Measurements from ENCODE around the gene SCFD2. TPM values are rescaled to one million over a fixed set of nuclear protein-coding genes. Genes with fewer than 3 reads are reported as not detected.

Gene SCFD2
- total and polyA plus RNA-seq, 4 donors: 4.3 to 28.8 (median 7.4) TPM

- TF ChIP-seq, protein P1, sequence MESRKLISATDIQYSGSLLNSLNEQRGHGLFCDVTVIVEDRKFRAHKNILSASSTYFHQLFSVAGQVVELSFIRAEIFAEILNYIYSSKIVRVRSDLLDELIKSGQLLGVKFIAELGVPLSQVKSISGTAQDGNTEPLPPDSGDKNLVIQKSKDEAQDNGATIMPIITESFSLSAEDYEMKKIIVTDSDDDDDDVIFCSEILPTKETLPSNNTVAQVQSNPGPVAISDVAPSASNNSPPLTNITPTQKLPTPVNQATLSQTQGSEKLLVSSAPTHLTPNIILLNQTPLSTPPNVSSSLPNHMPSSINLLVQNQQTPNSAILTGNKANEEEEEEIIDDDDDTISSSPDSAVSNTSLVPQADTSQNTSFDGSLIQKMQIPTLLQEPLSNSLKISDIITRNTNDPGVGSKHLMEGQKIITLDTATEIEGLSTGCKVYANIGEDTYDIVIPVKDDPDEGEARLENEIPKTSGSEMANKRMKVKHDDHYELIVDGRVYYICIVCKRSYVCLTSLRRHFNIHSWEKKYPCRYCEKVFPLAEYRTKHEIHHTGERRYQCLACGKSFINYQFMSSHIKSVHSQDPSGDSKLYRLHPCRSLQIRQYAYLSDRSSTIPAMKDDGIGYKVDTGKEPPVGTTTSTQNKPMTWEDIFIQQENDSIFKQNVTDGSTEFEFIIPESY (IDR thresholded peaks at IDR 0.05): no peak
- TF ChIP-seq YY1 (IDR thresholded peaks at IDR 0.05): no peak
- Histone ChIP-seq H3K4me1 (ENCODE audit: control insufficient read depth in 4 of 4, insufficient read depth in 4 of 4, low read length in 3 of 4) (no peaks in the 10 kb centered on the region), H3K9me3 (ENCODE audit: control insufficient read depth in 4 of 4, low read length in 3 of 4) (no peaks in the 10 kb centered on the region), H3K36me3 (ENCODE audit: control insufficient read depth in 4 of 4, insufficient read depth in 3 of 4, low read depth in 1 of 4, low read length in 3 of 4) (peaks cover 0 to 2% (median 0%) of the 10 kb centered on the region in 4 donors), H3K27ac (ENCODE audit: low read depth in 1 of 2, low read length in 2 of 2) (no peak overlapping the region), H3K27me3 (ENCODE audit: control insufficient read depth in 4 of 4, insufficient read depth in 4 of 4, low read length in 3 of 4) (no peaks in the 10 kb centered on the region), H3K9ac (ENCODE audit: low read depth in 1 of 2, low read length in 2 of 2) (no peak overlapping the region), H3K4me3 (ENCODE audit: low read depth in 1 of 3, low read length in 3 of 3) (no peak overlapping the region)
- no peak for DNase-seq (ENCODE audit: low spot score)
- 94% methylated on average over 2 of the region's 2 CpGs for whole genome bisulfite sequencing
Measured at GRCh38 chr4:52907510-52907909, 458.4 kb downstream of the SCFD2 start.

GRCh38 chr4:52904421-52904820 is 461.4 kb downstream of the SCFD2 start:
- Histone ChIP-seq H3K9me3 (ENCODE audit: control insufficient read depth in 4 of 4, low read length in 3 of 4) (peaks cover 0 to 1% (median 0%) of the 10 kb centered on the region in 4 donors), H3K4me1 (ENCODE audit: control insufficient read depth in 4 of 4, insufficient read depth in 4 of 4, low read length in 3 of 4) (no peaks in the 10 kb centered on the region), H3K4me3 (ENCODE audit: low read depth in 1 of 3, low read length in 3 of 3) (no peak overlapping the region), H3K27me3 (ENCODE audit: control insufficient read depth in 4 of 4, insufficient read depth in 4 of 4, low read length in 3 of 4) (no peaks in the 10 kb centered on the region), H3K9ac (ENCODE audit: low read depth in 1 of 2, low read length in 2 of 2) (no peak overlapping the region), H3K36me3 (ENCODE audit: control insufficient read depth in 4 of 4, insufficient read depth in 3 of 4, low read depth in 1 of 4, low read length in 3 of 4) (peaks cover 0 to 2% (median 0%) of the 10 kb centered on the region in 4 donors), H3K27ac (ENCODE audit: low read depth in 1 of 2, low read length in 2 of 2) (no peak overlapping the region)
- TF ChIP-seq YY1 (IDR thresholded peaks at IDR 0.05): no peak
- no peak for TF ChIP-seq FOXA2 (IDR thresholded peaks at IDR 0.05)
- TF ChIP-seq RAD21 (IDR thresholded peaks at IDR 0.05): no peak
- TF ChIP-seq EGR1 (IDR thresholded peaks at IDR 0.05; ENCODE audit: low read depth in 2 of 2): no peak
- TF ChIP-seq REST (IDR thresholded peaks at IDR 0.05): no peak
- TF ChIP-seq TAF1 (conservative IDR thresholded peaks at IDR 0.05): no peak
- no peak for TF ChIP-seq SP1 (IDR thresholded peaks at IDR 0.05)
- TF ChIP-seq, protein P2, sequence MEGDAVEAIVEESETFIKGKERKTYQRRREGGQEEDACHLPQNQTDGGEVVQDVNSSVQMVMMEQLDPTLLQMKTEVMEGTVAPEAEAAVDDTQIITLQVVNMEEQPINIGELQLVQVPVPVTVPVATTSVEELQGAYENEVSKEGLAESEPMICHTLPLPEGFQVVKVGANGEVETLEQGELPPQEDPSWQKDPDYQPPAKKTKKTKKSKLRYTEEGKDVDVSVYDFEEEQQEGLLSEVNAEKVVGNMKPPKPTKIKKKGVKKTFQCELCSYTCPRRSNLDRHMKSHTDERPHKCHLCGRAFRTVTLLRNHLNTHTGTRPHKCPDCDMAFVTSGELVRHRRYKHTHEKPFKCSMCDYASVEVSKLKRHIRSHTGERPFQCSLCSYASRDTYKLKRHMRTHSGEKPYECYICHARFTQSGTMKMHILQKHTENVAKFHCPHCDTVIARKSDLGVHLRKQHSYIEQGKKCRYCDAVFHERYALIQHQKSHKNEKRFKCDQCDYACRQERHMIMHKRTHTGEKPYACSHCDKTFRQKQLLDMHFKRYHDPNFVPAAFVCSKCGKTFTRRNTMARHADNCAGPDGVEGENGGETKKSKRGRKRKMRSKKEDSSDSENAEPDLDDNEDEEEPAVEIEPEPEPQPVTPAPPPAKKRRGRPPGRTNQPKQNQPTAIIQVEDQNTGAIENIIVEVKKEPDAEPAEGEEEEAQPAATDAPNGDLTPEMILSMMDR (IDR thresholded peaks at IDR 0.05; ENCODE audit: low read depth, low read length, missing input control): no peak
- no peak for TF ChIP-seq NR2F2 (IDR thresholded peaks at IDR 0.05)
- TF ChIP-seq, protein P1 (IDR thresholded peaks at IDR 0.05): no peak
- TF ChIP-seq HNF4A (conservative IDR thresholded peaks at IDR 0.05): no peak
- TF ChIP-seq GABPA (IDR thresholded peaks at IDR 0.05 in 1 of 2, conservative IDR thresholded peaks at IDR 0.05 in 1 of 2): no peak
- TF ChIP-seq JUND (IDR thresholded peaks at IDR 0.05): no peak
- no peak for TF ChIP-seq FOXA1 (IDR thresholded peaks at IDR 0.05)
- TF ChIP-seq, protein P3, sequence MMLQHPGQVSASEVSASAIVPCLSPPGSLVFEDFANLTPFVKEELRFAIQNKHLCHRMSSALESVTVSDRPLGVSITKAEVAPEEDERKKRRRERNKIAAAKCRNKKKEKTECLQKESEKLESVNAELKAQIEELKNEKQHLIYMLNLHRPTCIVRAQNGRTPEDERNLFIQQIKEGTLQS (IDR thresholded peaks at IDR 0.05): no peak
- no peak for TF ChIP-seq MAX (IDR thresholded peaks at IDR 0.05)
- TF ChIP-seq RXRA (IDR thresholded peaks at IDR 0.05): no peak
- WGBS: 87% methylated on average over 4 of the region's 4 CpGs
- no peak for DNase-seq (ENCODE audit: low spot score)
